Karpas-422 (cell line): Measurements from ENCODE around the gene POU3F2. TPM values are rescaled to one million over a fixed set of nuclear protein-coding genes. Genes with fewer than 3 reads are reported as not detected.

Source experiments
- DNase-seq: peaks from one replicate; pipeline ENCODE4 v3.0.0-alpha.2; 2015
- H2AFZ ChIP-seq: fragments of 200-600 bp; sonication (generic); 2 replicates; pipeline ENCODE4 v1.6.1; 2014; ENCODE audit warnings: antibody characterized with exemption, low read length, mixed read lengths
- H3K27ac ChIP-seq: fragments of 200-600 bp; sonication (generic); 2 replicates; pipeline ENCODE4 v1.5.1; 2014; ENCODE audit warnings: mild to moderate bottlenecking, low read length, moderate library complexity
- H3K27me3 ChIP-seq: fragments of 200-600 bp; sonication (generic); 2 replicates; pipeline ENCODE4 v1.6.1; 2014; ENCODE audit warnings: low read length, mixed read lengths
- H3K36me3 ChIP-seq: fragments of 200-600 bp; sonication (generic); 2 replicates; pipeline ENCODE4 v1.6.1; 2014; ENCODE audit warnings: low read length, mixed read lengths; ENCODE audit not compliant: insufficient read depth
- H3K4me1 ChIP-seq: fragments of 200-600 bp; sonication (generic); 2 replicates; pipeline ENCODE4 v1.6.1; 2014; ENCODE audit warnings: mild to moderate bottlenecking, low read length, mixed read lengths
- H3K4me2 ChIP-seq: fragments of 200-600 bp; sonication (generic); 2 replicates; pipeline ENCODE4 v1.6.1; 2014; ENCODE audit warnings: low read length, low read depth, mild to moderate bottlenecking; ENCODE audit not compliant: poor library complexity, severe bottlenecking
- H3K4me3 ChIP-seq: fragments of 200-600 bp; sonication (generic); 2 replicates; pipeline ENCODE4 v1.5.1; 2014; ENCODE audit warnings: mild to moderate bottlenecking, antibody characterized with exemption, low read length, mixed read lengths
- H3K79me2 ChIP-seq: fragments of 200-600 bp; sonication (generic); 2 replicates; pipeline ENCODE4 v1.6.1; 2014; ENCODE audit warnings: mild to moderate bottlenecking, low read length, mixed read lengths
- H3K9ac ChIP-seq: fragments of 200-600 bp; sonication (generic); 2 replicates; pipeline ENCODE4 v1.6.0; 2014; ENCODE audit warnings: low read length
- H3K9me2 ChIP-seq: fragments of 200-600 bp; sonication (generic), shearing (Covaris generic); replicated peaks from 2 replicates; pipeline ENCODE4 v1.6.0; 2014; ENCODE audit warnings: mild to moderate bottlenecking, low read length, moderate library complexity; ENCODE audit not compliant: insufficient read depth
- H3K9me3 ChIP-seq: fragments of 300-700, 200-600 bp; sonication (generic); 2 replicates; pipeline ENCODE4 v1.6.1; 2014; ENCODE audit warnings: low read length, mixed read lengths
- H4K20me1 ChIP-seq: fragments of 200-600 bp; sonication (generic); 2 replicates; pipeline ENCODE4 v1.6.1; 2014; ENCODE audit warnings: mild to moderate bottlenecking, antibody characterized with exemption, low read length, low read depth; ENCODE audit not compliant: insufficient read depth
- total RNA-seq: library from RNA; depleted of rRNA; stranded (reverse); fragments of >200 nt; shearing (Covaris generic); gene quantifications from 2 replicates; pipeline ENCODE4 v1.2.3, GENCODE V29; 2014; ENCODE audit warnings: low replicate concordance

Gene POU3F2
- total RNA-seq, 1 experiment from 2014 or later: not detected

GRCh38 chr6:98846021-98846380 is 11.6 kb downstream of the POU3F2 start:
- no peaks in the 10 kb centered on the region for H3K36me3 ChIP-seq
- H2AFZ ChIP-seq: no peak overlapping the region
- H3K9ac ChIP-seq: no peak overlapping the region
- no peaks in the 10 kb centered on the region for H3K9me2 ChIP-seq
- DNase-seq: no peak
- H3K4me2 ChIP-seq: no peak overlapping the region
- no peaks in the 10 kb centered on the region for H3K4me1 ChIP-seq
- no peaks in the 10 kb centered on the region for H3K79me2 ChIP-seq
- no peaks in the 10 kb centered on the region for H3K27me3 ChIP-seq
- H3K9me3 ChIP-seq: no peaks in the 10 kb centered on the region
- H3K4me3 ChIP-seq: no peak overlapping the region
- H4K20me1 ChIP-seq: no peaks in the 10 kb centered on the region
- no peak overlapping the region for H3K27ac ChIP-seq

DNA sequence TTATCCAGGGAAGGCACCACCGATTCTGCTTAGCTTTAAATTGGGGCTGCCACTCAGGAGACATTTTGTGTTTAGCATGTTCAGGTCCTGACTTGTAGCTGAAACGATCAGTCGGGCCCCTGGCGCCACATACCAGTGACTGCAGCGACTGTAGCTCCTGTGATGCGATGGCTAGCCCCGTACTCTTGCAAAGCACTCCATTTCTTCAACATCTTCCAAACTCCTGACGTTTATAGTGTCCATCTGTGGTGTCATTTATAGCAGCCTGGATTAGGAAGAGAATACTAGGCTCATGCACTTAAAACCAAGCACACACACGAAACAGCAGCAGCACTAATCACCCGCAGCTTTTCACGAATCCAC is 13.0 kb downstream of the POU3F2 start:
- no peaks in the 10 kb centered on the region for H3K9me3 ChIP-seq
- H3K4me2 ChIP-seq: no peak overlapping the region
- no peak overlapping the region for H3K27ac ChIP-seq
- H3K79me2 ChIP-seq: no peaks in the 10 kb centered on the region
- H3K4me3 ChIP-seq: no peak overlapping the region
- no peak for DNase-seq
- no peak overlapping the region for H3K9ac ChIP-seq
- peaks cover 10% of the 10 kb centered on the region for H3K4me1 ChIP-seq
- H3K36me3 ChIP-seq: no peaks in the 10 kb centered on the region
- no peak overlapping the region for H2AFZ ChIP-seq
- no peaks in the 10 kb centered on the region for H4K20me1 ChIP-seq
- H3K27me3 ChIP-seq: no peaks in the 10 kb centered on the region
- no peaks in the 10 kb centered on the region for H3K9me2 ChIP-seq

DNA sequence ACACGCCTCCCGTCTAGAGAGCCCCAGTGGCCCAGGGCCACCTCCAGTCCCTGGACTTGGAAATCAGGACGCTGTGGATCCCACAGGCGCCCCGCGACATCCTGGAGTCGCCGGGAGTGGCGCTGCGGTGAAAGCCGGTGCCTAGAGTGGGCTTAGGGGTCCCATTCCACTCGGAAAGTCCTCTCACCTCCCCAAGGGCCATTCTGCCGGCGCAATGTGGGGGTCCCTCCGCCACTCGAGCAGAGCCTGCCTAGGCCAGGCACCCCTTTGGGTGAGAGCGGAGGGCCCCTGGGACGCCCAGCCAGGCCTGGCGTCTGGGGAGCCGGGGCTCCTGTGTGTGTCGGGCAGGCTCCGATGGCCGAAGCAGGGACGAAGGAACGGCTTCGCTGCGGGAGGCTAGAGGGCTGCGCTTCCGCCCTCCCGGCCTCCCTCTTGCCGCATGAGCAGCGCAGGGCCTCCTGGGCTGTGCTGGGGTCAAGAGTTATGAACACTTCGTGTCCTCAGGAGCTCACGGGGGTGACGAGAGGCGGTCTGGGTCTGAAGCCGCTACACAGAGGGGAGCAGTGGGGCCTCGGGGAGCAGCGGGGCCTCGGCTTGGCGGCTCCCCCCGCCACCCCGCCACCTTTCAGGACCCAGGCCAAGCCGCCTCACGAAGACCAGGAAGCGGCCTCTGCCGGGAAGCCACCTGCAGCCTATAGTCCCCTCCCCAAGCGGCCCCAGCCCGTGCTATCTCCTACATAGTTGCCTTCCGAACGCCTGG is 13.6 kb downstream of the POU3F2 start:
- no peak overlapping the region for H3K9ac ChIP-seq
- no peak overlapping the region for H3K27ac ChIP-seq
- peaks cover 10% of the 10 kb centered on the region for H3K4me1 ChIP-seq
- H3K4me2 ChIP-seq: no peak overlapping the region
- no peaks in the 10 kb centered on the region for H3K27me3 ChIP-seq
- H3K9me2 ChIP-seq: no peaks in the 10 kb centered on the region
- no peak overlapping the region for H3K4me3 ChIP-seq
- no peaks in the 10 kb centered on the region for H4K20me1 ChIP-seq
- no peaks in the 10 kb centered on the region for H3K79me2 ChIP-seq
- H3K36me3 ChIP-seq: no peaks in the 10 kb centered on the region
- no peak overlapping the region for H2AFZ ChIP-seq
- no peaks in the 10 kb centered on the region for H3K9me3 ChIP-seq
- no peak for DNase-seq

DNA sequence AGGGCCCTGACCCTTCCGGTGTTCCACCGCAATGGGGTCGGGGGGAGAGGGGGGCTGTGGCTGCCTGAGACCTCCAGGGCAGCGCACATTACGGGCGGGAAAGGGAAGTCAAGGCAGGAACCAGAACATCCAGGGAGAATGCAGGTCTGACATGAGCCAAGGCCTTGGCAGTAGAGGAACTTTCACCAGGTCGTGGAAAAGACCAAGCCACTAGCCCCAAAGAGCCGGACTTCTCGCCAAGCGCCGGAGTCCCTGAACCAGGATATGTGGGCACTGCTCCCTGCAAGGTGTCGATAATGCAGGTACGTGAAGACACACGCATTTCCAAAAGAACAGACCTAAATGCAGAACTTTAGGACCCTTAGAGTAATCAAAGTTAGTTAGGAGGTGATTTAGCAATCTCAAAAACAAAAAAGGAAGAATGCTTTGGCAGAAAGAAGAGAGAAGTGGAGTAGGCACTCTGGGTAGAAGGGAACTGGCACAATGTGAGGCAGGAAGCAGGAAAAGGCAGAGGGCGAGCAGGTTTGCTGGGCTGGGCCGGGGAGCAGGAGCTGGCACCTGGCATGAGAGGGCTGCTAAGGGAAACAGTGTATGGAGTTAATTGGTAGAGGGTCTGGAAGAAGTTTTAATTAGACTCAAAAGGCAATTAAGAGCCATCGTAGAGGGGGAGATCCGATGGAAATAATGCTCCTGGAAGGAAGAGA is 14.3 kb downstream of the POU3F2 start:
- Histone ChIP-seq H3K4me3 (no peak overlapping the region), H3K9me2 (no peaks in the 10 kb centered on the region), H3K4me2 (no peak overlapping the region), H3K4me1 (peaks cover 10% of the 10 kb centered on the region), H2AFZ (no peak overlapping the region), H3K9me3 (no peaks in the 10 kb centered on the region), H3K9ac (no peak overlapping the region), H3K36me3 (no peaks in the 10 kb centered on the region), H3K27ac (no peak overlapping the region), H3K27me3 (no peaks in the 10 kb centered on the region), H3K79me2 (no peaks in the 10 kb centered on the region), H4K20me1 (no peaks in the 10 kb centered on the region)
- no peak for DNase-seq

DNA sequence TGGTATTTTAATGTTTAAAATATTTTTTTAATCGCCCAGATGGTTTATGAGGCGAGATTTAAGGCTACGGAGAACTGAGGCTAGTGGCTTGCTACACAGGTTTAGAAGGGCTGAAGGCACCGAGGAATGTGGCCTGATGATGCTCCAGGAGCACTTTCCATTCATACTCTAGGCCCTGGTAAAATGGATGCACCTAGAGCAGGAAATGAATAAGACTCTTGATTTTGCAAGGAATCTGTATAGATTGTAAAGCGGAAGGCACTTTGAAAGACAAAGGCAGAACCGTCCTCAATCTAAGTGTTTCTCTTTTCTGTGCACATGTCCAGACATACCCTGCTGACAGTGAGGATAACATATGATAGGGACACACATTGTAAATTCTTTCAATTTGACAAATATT is 30.1 kb downstream of the POU3F2 start:
- no peak for DNase-seq
- no peak overlapping the region for H3K4me2 ChIP-seq
- H3K9me2 ChIP-seq: no peaks in the 10 kb centered on the region
- no peak overlapping the region for H3K4me3 ChIP-seq
- H4K20me1 ChIP-seq: no peaks in the 10 kb centered on the region
- no peak overlapping the region for H3K27ac ChIP-seq
- H3K4me1 ChIP-seq: no peaks in the 10 kb centered on the region
- H3K79me2 ChIP-seq: peaks cover 3% of the 10 kb centered on the region; the same call in 1 of the 2 replicates
- H2AFZ ChIP-seq: no peak overlapping the region
- no peak overlapping the region for H3K9ac ChIP-seq
- H3K9me3 ChIP-seq: 0 out of 2 replicates have a peak, but pooled peaks cover 3% of the 10 kb centered on the region
- peaks cover 16% of the 10 kb centered on the region; the same call in 1 of the 2 replicates for H3K36me3 ChIP-seq
- H3K27me3 ChIP-seq: no peaks in the 10 kb centered on the region

DNA sequence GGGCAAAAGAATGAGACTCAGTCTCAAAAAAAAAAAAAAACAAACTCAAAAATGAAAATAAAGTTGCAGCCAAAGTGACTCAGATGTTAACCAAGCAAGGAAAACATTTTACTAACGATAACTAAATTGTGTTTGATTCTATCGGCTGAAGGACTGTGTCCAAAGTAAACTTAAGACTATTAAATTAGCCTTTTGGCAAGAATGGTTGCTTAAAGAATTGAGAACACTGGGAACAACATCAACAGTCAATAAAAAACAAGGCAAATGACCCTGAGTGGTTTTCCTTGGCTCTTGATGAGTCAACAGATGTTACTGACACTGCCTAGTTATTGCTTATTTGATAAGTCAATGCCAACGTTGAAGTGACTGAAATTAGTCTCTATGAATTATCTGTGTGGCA is 36.7 kb downstream of the POU3F2 start:
- no peak overlapping the region for H2AFZ ChIP-seq
- H3K79me2 ChIP-seq: 0 out of 2 replicates have a peak, but pooled peaks cover 3% of the 10 kb centered on the region
- H3K36me3 ChIP-seq: peaks cover 50% of the 10 kb centered on the region
- H3K9me2 ChIP-seq: no peaks in the 10 kb centered on the region
- H3K9ac ChIP-seq: no peak overlapping the region
- no peaks in the 10 kb centered on the region for H3K4me1 ChIP-seq
- H4K20me1 ChIP-seq: no peaks in the 10 kb centered on the region
- H3K27ac ChIP-seq: no peak overlapping the region
- H3K4me3 ChIP-seq: no peak overlapping the region
- no peak for DNase-seq
- H3K4me2 ChIP-seq: no peak overlapping the region
- 0 out of 2 replicates have a peak, but pooled peaks cover 3% of the 10 kb centered on the region for H3K9me3 ChIP-seq
- no peaks in the 10 kb centered on the region for H3K27me3 ChIP-seq

- Histone ChIP-seq H3K4me3 (no peak overlapping the region), H3K9ac (no peak overlapping the region), H3K36me3 (peaks cover 58% of the 10 kb centered on the region), H3K4me2 (no peak overlapping the region), H3K9me3 (0 out of 2 replicates have a peak, but pooled peaks cover 3% of the 10 kb centered on the region), H4K20me1 (no peaks in the 10 kb centered on the region), H3K27me3 (no peaks in the 10 kb centered on the region), H3K27ac (no peak overlapping the region), H2AFZ (no peak overlapping the region), H3K79me2 (0 out of 2 replicates have a peak, but pooled peaks cover 3% of the 10 kb centered on the region), H3K9me2 (no peaks in the 10 kb centered on the region), H3K4me1 (no peaks in the 10 kb centered on the region)
- DNase-seq: no peak
Observed at GRCh38 chr6:98871821-98872220, 37.4 kb downstream of the POU3F2 start.

DNA sequence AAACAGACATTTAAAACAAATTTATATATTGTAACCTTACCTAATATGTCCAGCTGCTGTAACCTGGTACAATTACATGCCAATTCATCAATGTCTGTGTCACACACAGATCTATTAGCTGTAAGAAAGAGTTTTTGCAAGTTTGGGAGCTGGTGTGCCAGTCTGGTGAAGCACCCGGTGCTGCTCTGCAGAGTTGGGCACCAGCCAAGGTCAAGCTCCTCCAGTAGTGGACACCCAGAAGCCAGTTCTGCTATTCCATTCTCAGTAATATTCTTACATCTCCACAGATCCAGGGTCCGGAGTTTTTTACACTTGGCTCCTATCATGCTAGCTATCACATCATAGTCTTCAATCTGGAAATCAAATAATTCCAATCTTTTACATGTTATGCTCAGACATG is 41.0 kb downstream of the POU3F2 start:
- Histone ChIP-seq H3K4me2 (no peak overlapping the region), H3K36me3 (peaks cover 43% of the 10 kb centered on the region), H3K27ac (no peak overlapping the region), H3K4me1 (no peaks in the 10 kb centered on the region), H3K9me2 (no peaks in the 10 kb centered on the region), H3K79me2 (0 out of 2 replicates have a peak, but pooled peaks cover 3% of the 10 kb centered on the region), H3K9ac (no peak overlapping the region), H2AFZ (no peak overlapping the region), H3K4me3 (no peak overlapping the region), H3K27me3 (no peaks in the 10 kb centered on the region), H3K9me3 (no peaks in the 10 kb centered on the region), H4K20me1 (no peaks in the 10 kb centered on the region)
- no peak for DNase-seq
